Omental fat pad (tissue), 4 donors: ENCODE data around the gene PABPN1L. TPM values are rescaled to one million over a fixed set of nuclear protein-coding genes. Genes with fewer than 3 reads are reported as not detected.

ENCODE experiments used
- ATAC-seq: fragments of 150-250 bp; one replicate; pipeline ENCODE4 v1.9.1; 2016; ENCODE audit warnings: mild to moderate bottlenecking, moderate library complexity; ENCODE audit not compliant: low FRiP score
- DNase-seq: peaks from one replicate; pipeline ENCODE4 v3.0.0-alpha.2; 2019; ENCODE audit warnings: low spot score
- CTCF ChIP-seq, 3 donors: fragments of 450-650 bp; IDR thresholded peaks; one replicate each; pipeline ENCODE4 v1.5.1; 2016 to 2017; ENCODE audit warnings: antibody characterized with exemption in 3 of 3, mild to moderate bottlenecking in 3 of 3, moderate library complexity in 2 of 3
- total RNA-seq, 4 donors: library from RNA; depleted of rRNA; stranded (reverse); fragments of >200 nt; gene quantifications; one replicate each; pipeline ENCODE4 v1.1.0, GENCODE V29; 2016

Gene PABPN1L
- total RNA-seq, 4 donors from 2014 or later = not detected

GRCh38 chr16:88854306-88855111, 12.0 kb downstream of the PABPN1L start:
- no peak for TF ChIP-seq CTCF (IDR thresholded peaks at IDR 0.05)
- no peak for ATAC-seq
- DNase-seq = no peak

- TF ChIP-seq CTCF (IDR thresholded peaks at IDR 0.05) = no peak
- no peak for ATAC-seq
- no peak for DNase-seq
These were observed 13.0 kb downstream of the PABPN1L start for GRCh38 chr16:88853325-88853941.

- ATAC-seq (no peak), DNase-seq (no peak)
- TF ChIP-seq CTCF (IDR thresholded peaks at IDR 0.05) = no peak
These were observed 14.8 kb downstream of the PABPN1L start for GRCh38 chr16:88851616-88852015.

- no peak for ATAC-seq
- DNase-seq = no peak
- TF ChIP-seq CTCF (IDR thresholded peaks at IDR 0.05) = no peak
These were observed 15.8 kb downstream of the PABPN1L start for GRCh38 chr16:88850531-88851199.

- no peak for ATAC-seq
- no peak for DNase-seq
- TF ChIP-seq CTCF (IDR thresholded peaks at IDR 0.05) = no peak
These were observed 17.9 kb downstream of the PABPN1L start for GRCh38 chr16:88848557-88848956.

GRCh38 chr16:88847654-88848053, 18.8 kb downstream of the PABPN1L start:
- TF ChIP-seq CTCF (IDR thresholded peaks at IDR 0.05) = no peak
- ATAC-seq (no peak), DNase-seq (no peak)
